Endothelial cell of umbilical vein (primary cell): ENCODE results near the gene UBE2F.

ENCODE experiments used
- CTCF ChIP-seq, 2 donors: IDR thresholded peaks; 1 replicate in 1 of 2; 2 replicates in 1 of 2; pipeline ENCODE4 v1.5.1; 2011; ENCODE audit warnings: low read length in 2 of 2, mild to moderate bottlenecking in 2 of 2, moderate library complexity in 2 of 2, control low read depth in 1 of 2, inconsistent platforms in 1 of 2, low read depth in 1 of 2; ENCODE audit not compliant: insufficient read depth in 1 of 2; ENCODE audit errors: extremely low read depth in 1 of 2
- POLR2A ChIP-seq: IDR thresholded peaks from 2 replicates; pipeline ENCODE4 v1.6.1; 2012; ENCODE audit warnings: low read depth, mild to moderate bottlenecking, control low read depth, low read length

DNA sequence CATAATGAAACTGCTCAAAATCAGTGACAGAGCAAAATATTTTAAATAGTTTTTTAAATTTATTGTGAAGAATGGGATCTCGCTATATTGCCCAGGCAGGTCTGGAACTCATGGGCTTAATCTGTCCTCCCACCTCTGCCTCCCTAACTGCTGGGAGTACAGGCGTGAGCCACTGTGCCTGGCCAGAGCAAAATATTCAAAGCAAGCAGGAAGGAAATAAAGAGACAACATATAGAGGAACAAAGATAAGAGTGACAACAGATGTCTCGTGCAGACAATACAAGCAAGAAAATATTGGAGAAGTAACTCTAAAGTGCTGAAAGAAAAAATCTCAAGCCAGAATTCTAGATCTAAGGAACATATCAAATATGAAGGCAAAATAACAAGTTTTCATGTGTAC lies 89.0 kb downstream of the UBE2F start:
- TF ChIP-seq POLR2A (no peak), CTCF (IDR thresholded peaks at IDR 0.05; ENCODE audit: extremely low read depth in 1 of 2, insufficient read depth in 1 of 2, low read depth in 1 of 2, low read length in 2 of 2) (no peak)
